ENCODE measurements around the gene MAOA. TPM values are rescaled to one million over a fixed set of nuclear protein-coding genes. Genes with fewer than 3 reads are reported as not detected.
A peak's percentile ranks its signal among the peaks of the same experiment; 100 is the strongest.

The MAOA gene
- total and polyA plus RNA-seq, 2 of the 13 experiments (the other 11 are each of a cell fraction or from before 2014, with no cell fraction given) = 13.4 to 14.7 TPM

DNA sequence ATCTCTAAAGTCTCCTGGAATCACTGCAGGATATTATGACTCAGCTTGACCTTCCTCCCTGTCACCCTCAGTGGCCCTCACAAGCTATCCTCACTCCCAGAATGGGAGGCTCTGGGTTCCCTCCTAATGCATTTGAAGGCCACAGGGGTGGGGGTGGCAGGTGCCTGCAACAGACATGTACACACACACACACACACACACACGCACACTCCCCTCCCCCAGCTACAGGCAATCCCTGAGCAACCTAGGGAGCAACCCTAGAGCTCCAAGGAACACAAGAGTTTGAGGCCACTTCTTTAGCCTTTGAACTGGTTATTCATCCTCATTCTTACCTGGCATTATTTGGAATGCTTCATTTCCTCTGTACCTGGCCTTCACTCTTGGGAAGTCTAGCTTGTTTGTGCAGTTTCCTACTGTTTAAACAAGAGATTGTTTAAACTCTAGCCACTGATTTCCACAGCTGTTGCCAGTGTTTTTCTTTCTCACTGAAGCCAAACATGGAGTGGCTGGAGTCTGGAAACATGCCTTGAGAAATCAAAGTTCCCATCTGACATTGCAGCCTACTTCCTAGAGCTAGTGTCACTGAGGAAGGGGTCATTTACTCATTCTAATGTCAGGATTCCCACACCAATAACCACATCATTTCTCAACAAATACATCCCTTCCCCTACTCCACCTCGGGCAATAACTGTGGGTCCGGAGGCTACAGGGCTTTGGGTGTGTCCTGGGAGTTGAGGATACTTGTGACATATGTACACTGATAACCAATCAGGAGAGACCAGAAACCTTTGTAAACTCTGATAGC is 37.7 kb downstream of the MAOA start (continued):
- TF ChIP-seq MTA1 (CRISPR knock-in tag; IDR thresholded peaks at IDR 0.05; ENCODE audit: borderline replicate concordance) (peak; percentile 63; the same call in 1 of the 2 replicates), ZNF329 (CRISPR knock-in tag; IDR thresholded peaks at IDR 0.05; ENCODE audit: low read depth) (no peak), JUND (CRISPR knock-in tag; IDR thresholded peaks at IDR 0.05) (no peak), CC2D1A (CRISPR knock-in tag; IDR thresholded peaks at IDR 0.05) (no peak), POGK (CRISPR knock-in tag; conservative IDR thresholded peaks at IDR 0.05) (peak; percentile 61; the same call in 1 of the 2 replicates), ZNF292 (CRISPR knock-in tag; IDR thresholded peaks at IDR 0.05; ENCODE audit: borderline replicate concordance, low read depth) (no peak), SRF (IDR thresholded peaks at IDR 0.05; ENCODE audit: low read depth, low read length) (peak; percentile 79), ARID5B (CRISPR knock-in tag; IDR thresholded peaks at IDR 0.05) (peak; percentile 85; the same call in 1 of the 2 replicates), ZNF431 (CRISPR knock-in tag; IDR thresholded peaks at IDR 0.05; ENCODE audit: borderline replicate concordance, low read depth) (no peak), SOX13 (IDR thresholded peaks at IDR 0.05) (no peak; the same call in 1 of the 2 replicates), SOX13 (CRISPR knock-in tag; conservative IDR thresholded peaks at IDR 0.05 in 1 of 2, IDR thresholded peaks at IDR 0.05 in 1 of 2) (peak in 1 of 2 experiments; percentile 80; a peak in 2 of 4 replicates), MIER3 (CRISPR knock-in tag; IDR thresholded peaks at IDR 0.05; ENCODE audit: borderline replicate concordance) (0 out of 2 replicates have a peak, but pooled peaks have one; percentile 35), ZNF230 (CRISPR knock-in tag; IDR thresholded peaks at IDR 0.05) (no peak), GTF3A (CRISPR knock-in tag; conservative IDR thresholded peaks at IDR 0.05) (no peak), GABPB1 (CRISPR knock-in tag; IDR thresholded peaks at IDR 0.05) (no peak), NR2F6 (IDR thresholded peaks at IDR 0.05) (peak; percentile 56), NR2F6 (CRISPR knock-in tag; IDR thresholded peaks at IDR 0.05) (peak; percentile 60), ZNF563 (CRISPR knock-in tag; IDR thresholded peaks at IDR 0.05) (no peak)
- TF ChIP-seq, protein P1, sequence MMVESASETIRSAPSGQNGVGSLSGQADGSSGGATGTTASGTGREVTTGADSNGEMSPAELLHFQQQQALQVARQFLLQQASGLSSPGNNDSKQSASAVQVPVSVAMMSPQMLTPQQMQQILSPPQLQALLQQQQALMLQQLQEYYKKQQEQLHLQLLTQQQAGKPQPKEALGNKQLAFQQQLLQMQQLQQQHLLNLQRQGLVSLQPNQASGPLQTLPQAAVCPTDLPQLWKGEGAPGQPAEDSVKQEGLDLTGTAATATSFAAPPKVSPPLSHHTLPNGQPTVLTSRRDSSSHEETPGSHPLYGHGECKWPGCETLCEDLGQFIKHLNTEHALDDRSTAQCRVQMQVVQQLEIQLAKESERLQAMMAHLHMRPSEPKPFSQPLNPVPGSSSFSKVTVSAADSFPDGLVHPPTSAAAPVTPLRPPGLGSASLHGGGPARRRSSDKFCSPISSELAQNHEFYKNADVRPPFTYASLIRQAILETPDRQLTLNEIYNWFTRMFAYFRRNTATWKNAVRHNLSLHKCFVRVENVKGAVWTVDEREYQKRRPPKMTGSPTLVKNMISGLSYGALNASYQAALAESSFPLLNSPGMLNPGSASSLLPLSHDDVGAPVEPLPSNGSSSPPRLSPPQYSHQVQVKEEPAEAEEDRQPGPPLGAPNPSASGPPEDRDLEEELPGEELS (CRISPR knock-in tag; IDR thresholded peaks at IDR 0.05) = peak; percentile 68
- TF ChIP-seq, protein P2, sequence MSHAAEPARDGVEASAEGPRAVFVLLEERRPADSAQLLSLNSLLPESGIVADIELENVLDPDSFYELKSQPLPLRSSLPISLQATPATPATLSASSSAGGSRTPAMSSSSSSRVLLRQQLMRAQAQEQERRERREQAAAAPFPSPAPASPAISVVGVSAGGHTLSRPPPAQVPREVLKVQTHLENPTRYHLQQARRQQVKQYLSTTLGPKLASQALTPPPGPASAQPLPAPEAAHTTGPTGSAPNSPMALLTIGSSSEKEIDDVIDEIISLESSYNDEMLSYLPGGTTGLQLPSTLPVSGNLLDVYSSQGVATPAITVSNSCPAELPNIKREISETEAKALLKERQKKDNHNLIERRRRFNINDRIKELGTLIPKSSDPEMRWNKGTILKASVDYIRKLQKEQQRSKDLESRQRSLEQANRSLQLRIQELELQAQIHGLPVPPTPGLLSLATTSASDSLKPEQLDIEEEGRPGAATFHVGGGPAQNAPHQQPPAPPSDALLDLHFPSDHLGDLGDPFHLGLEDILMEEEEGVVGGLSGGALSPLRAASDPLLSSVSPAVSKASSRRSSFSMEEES (CRISPR knock-in tag; IDR thresholded peaks at IDR 0.05) = peak; percentile 37; the same call in 1 of the 2 replicates
